GM12891 (cell line): ENCODE results near the gene SLC26A11.

Experiments used
- DNase-seq: peaks from one replicate; pipeline ENCODE4 v3.0.0; 2011; ENCODE audit warnings: low spot score; ENCODE audit not compliant: insufficient read length
- FAIRE-seq: peaks from 2 replicates; lab custom pipeline; 2011; peaks lifted over from hg19 to GRCh38; lab: Jason Lieb, UNC
- PAX5 ChIP-seq: IDR thresholded peaks from 2 replicates; pipeline ENCODE4 v1.6.1; 2011; ENCODE audit warnings: low read length, moderate library complexity, mild to moderate bottlenecking; ENCODE audit not compliant: insufficient read depth, severe bottlenecking
- POLR2A ChIP-seq: IDR thresholded peaks from 2 replicates; pipeline ENCODE4 v1.6.1; 2011; ENCODE audit warnings: low read depth, low read length, control low read depth
- POLR2AphosphoS5 ChIP-seq: IDR thresholded peaks from 2 replicates; pipeline ENCODE4 v1.6.1; 2011; ENCODE audit warnings: low read depth, low read length, control low read depth
- POU2F2 ChIP-seq: IDR thresholded peaks from 2 replicates; pipeline ENCODE4 v1.6.1; 2011; ENCODE audit warnings: low read depth, mild to moderate bottlenecking, control low read depth, low read length, moderate library complexity
- SPI1 ChIP-seq: IDR thresholded peaks from 2 replicates; pipeline ENCODE4 v1.6.1; 2011; ENCODE audit warnings: low read depth, low read length, control low read depth
- TAF1 ChIP-seq: IDR thresholded peaks from 2 replicates; pipeline ENCODE4 v1.6.1; 2011; ENCODE audit warnings: low read depth, low read length, control low read depth

Gene SLC26A11

DNA sequence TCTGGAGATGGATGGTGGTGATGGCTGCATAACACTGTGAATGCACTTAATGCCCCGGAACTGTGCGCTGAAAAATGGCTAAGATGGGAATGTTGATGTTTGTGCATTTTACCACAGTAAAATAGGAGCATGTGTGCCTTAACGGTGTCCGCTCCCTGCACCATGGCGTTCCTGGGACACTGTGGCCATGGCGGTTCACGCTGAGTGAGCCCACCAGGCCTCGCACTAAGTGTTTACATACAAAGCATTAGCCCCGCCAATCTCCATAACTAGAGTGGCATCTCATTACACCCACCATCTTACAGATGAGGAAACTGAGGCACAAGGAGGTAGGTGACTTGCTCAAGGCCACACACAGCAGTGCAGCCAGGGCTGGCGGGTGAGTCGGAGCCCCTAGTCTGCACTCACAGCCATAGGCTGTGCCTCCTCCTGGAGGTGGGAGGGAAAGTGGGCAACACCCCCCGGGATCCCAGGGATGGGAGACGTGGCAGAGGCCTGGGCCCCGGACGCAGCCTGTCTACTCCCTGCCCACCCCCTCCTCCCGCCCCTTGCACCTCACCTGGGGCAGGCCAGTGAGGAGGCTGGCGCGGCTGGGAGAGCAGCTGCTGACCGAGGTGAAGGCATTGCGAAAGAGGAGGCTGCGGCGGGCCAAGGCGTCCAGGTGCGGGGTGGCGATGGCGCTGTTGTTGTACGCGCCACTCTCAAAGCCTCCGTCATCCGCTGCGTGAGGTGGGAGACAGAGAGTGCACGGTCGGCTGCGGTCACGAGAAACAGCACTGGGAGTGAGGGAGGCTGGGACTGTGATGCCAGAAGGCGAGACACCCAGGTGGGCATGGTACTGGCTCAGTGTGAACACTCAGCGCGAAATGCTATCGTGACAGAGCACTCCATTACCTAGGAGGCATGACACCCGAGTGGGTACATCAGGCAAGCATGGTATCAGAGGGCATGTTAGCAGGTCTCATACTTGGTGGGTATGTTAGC lies 3.5 kb upstream of the SLC26A11 start:
- FAIRE-seq, result no peak

DNA sequence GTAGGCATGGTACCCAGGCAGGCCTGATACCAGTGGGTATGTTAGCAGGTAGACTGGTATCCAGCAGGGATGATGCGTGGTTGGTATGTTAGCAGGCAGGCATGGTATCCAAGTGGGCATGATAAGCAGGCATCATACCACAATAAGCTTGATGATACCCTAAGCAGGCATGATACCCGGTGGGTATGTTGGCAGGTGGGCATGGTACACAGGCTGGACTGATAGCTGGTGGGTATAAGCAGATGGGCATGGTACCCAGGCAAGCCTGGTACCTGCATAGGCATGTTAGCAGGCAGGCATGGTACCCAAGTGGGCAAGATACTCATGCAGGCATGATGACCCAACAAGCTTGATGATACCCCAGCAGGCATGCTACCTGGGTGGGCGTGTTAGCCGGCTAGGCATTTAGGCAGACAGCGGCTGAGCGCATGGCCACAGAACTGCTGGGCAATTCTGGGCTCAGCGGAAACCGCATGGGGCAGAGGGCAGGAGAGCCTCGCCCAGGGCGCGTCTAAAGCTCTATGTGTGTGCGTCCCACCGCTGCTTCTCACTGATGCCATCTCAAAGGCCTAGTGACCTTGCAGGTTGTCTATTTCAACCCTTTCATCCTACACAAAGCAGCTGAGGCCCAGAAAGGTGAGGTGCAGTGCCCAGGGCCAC lies 2.4 kb upstream of the SLC26A11 start:
- FAIRE-seq, result peak; percentile 74
- no peak for TF ChIP-seq POLR2AphosphoS5
- no peak for TF ChIP-seq POLR2A
- TF ChIP-seq TAF1, result no peak
- no peak for TF ChIP-seq PAX5
- TF ChIP-seq SPI1, result no peak
- no peak for TF ChIP-seq POU2F2
- no peak for DNase-seq

More for the DNA sequence above, 3.5 kb upstream of the SLC26A11 start:
- TF ChIP-seq PAX5, result no peak
- TF ChIP-seq POU2F2, result no peak
- no peak for TF ChIP-seq SPI1
- no peak for TF ChIP-seq TAF1
- TF ChIP-seq POLR2AphosphoS5, result no peak
- TF ChIP-seq POLR2A, result no peak
- no peak for DNase-seq

DNA sequence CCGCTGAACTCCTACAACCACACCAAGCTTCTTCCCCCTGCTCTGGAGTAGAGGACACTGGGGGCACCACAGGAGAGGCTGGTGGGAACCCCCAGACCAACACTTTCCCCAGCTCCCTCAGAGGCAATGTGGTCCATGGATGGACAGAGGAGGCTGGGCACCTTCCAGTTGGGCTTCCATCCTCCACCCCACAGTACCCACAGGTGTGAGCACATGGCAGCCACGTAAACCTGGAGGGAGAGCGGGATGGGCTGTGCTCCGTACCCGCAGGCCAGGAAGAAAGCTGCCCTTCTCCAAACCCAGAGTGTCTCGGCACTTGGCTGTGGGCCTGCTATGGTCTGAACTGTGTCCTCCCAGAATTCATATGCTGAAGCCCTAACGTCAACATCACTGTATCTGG lies 1.8 kb upstream of the SLC26A11 start:
- DNase-seq (no peak), FAIRE-seq (no peak)
- TF ChIP-seq POU2F2, result no peak

DNA sequence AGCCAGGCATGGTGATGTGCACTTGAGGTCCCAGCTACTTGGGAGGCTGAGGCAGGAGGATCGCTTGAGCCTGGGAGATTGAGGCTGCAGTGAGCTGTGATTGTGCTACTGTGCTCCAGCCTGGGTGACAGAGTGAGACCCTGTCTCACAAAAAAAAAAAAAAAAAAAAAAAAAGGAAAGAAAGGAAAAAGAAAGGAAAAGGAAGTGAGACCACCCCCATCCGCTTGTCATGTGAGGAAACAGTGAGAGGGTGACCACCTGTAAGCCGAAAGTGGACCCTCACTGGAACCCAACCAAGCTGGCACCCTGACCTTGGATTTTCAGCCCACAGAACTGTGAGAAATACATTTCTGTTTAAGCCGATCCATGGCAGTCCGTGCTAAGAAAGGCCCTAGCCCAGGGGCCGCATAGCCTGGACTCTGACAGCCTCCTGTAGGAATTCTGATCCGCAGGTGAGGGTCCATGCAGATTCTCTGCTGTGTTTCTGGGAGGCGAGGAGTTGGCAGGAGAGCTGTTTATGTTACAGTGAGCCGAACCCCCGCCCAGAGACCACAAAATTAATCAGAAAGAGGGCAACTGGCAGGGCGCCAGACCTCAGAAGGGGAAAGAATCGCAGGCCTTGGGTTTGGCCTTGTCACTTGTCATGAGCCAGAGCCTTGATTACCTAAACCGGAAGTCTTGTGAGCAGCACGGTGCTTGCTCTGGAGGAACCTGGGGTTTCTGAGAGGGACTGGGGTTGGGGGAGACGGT lies 1.0 kb upstream of the SLC26A11 start:
- peak; percentile 83 for DNase-seq
- peak; percentile 88 for FAIRE-seq
- TF ChIP-seq PAX5, result no peak
- peak; percentile 40; the same call in 1 of the 2 replicates for TF ChIP-seq SPI1
- TF ChIP-seq POU2F2, result 0 out of 2 replicates have a peak, but pooled peaks have one; percentile 14

DNA sequence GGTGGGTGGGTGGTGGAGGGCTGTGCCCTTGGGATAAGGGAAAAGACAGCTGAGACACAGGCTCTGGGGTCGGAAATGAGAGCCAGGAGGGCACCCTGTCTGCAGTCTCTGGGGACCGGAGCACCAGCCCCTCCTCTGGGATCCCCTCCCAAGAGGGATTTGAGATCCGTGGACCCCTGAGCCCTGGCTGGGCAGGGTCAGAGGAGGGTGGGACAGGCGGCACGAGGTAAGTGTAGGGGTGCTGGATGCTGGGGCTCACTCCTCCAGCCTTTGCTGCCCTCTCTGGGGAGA lies 519 bp upstream of the SLC26A11 start:
- TF ChIP-seq POU2F2 (no peak), POLR2A (no peak), POLR2AphosphoS5 (no peak), SPI1 (no peak), PAX5 (no peak), TAF1 (no peak)
- DNase-seq (no peak), FAIRE-seq (no peak)

DNA sequence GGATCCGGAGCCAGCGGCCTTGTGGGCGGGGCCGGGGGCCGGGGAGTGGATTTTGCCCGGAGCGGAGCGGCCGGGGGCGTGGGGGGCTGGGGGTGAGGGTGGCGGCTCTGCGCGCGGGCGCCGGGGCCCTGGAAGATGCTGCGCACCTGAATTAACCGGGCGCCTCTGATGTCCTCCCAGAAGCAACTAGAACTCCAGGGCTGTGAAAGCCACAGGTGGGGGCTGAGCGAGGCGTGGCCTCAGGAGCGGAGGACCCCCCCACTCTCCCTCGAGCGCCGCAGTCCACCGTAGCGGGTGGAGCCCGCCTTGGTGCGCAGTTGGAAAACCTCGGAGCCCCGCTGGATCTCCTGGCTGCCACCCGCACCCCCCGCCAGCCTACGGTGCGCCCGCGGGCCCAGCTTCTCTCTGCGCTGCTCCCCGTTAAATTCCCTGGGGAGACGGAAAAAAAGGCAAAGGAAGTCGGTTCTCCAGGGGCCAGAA lies 549 bp downstream of the SLC26A11 start:
- DNase-seq (peak; percentile 52), FAIRE-seq (no peak)
- no peak for TF ChIP-seq POU2F2
- TF ChIP-seq POLR2AphosphoS5, result no peak
- no peak for TF ChIP-seq SPI1
- no peak for TF ChIP-seq POLR2A
- no peak for TF ChIP-seq PAX5
- no peak for TF ChIP-seq TAF1

DNA sequence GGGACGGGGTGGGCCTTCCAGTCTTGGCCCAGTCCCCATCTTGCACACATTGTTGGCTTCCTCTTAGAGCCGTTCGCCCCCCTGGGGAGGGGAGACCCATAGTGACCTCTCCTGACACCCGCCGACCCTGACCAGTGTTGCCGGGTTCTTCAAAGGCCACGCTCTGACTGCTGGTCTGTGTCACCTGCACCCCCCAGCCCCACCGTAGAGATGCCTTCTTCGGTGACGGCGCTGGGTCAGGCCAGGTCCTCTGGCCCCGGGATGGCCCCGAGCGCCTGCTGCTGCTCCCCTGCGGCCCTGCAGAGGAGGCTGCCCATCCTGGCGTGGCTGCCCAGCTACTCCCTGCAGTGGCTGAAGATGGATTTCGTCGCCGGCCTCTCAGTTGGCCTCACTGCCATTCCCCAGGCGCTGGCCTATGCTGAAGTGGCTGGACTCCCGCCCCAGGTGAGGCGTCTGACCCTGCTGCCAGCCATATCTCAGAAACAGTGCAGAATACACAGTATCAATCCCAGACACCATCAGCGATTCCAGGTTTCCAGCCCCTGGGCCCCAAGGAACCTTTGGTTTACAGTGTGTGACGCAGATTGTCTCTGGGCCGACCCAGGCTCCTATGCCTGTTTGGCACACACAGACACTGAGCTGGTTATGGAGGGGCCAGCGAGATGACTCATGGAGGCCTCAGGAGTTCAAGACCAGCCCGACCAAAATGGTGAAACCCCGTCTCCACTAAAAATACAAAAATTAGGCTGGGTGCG lies 1.3 kb downstream of the SLC26A11 start:
- DNase-seq (no peak), FAIRE-seq (no peak)
- no peak for TF ChIP-seq POLR2AphosphoS5
- no peak for TF ChIP-seq POLR2A
- TF ChIP-seq SPI1, result no peak
- TF ChIP-seq PAX5, result no peak
- no peak for TF ChIP-seq POU2F2

DNA sequence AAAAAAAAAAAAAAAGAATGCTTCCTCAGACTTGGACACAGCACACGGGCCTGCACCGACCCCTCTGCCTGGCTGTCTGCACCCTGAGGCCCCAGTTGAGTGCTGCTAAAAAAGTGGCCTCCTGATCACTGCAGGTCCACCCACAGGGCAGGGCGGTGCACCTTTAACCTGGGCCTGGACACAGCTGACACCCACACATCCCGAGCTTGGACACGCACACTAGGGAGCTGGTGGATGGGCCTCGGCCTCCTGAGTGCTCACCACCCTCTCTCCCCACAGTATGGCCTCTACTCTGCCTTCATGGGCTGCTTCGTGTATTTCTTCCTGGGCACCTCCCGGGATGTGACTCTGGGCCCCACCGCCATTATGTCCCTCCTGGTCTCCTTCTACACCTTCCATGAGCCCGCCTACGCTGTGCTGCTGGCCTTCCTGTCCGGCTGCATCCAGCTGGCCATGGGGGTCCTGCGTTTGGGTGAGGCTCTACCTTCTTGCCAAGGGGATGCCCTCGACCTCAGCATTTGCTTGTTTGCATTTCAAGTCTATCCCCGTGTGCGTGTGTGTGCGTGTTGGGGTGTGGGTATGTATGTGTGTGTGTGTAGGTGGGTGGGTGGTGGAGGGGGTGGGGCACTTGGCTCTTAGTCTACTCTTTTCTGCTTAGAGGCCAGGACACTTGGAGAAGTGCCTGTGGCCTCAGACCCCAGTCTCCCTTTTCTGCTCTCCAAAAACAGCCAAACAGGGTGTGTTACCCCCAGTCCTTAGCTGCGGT lies 2.3 kb downstream of the SLC26A11 start:
- FAIRE-seq (no peak), DNase-seq (no peak)
- TF ChIP-seq POLR2AphosphoS5 (no peak), TAF1 (no peak), POLR2A (no peak), SPI1 (no peak), POU2F2 (no peak), PAX5 (no peak)
